CD14-positive monocyte (primary cell): ENCODE measurements around the gene TMED10. TPM values are rescaled to one million over a fixed set of nuclear protein-coding genes. Genes with fewer than 3 reads are reported as not detected.

Experiments used
- DNase-seq, 3 donors: peaks; one replicate each; pipeline ENCODE4 v3.0.0-alpha.2; 2011 to 2022
- H2AFZ ChIP-seq: 2 replicates; pipeline ENCODE4 v1.6.0; 2012; ENCODE audit warnings: mild to moderate bottlenecking, low read depth, low read length, inconsistent platforms; ENCODE audit not compliant: insufficient read depth, poor library complexity, severe bottlenecking
- H3K27ac ChIP-seq, 2 donors: 1 replicate in 1 of 2; 2 replicates in 1 of 2; pipeline ENCODE4 v1.5.1; 2012 to 2013; ENCODE audit warnings: low read length in 2 of 2, control low read depth in 1 of 2, inconsistent platforms in 1 of 2, low read depth in 1 of 2, mild to moderate bottlenecking in 1 of 2
- H3K27me3 ChIP-seq, 2 donors: one replicate each; pipeline versions ENCODE4 v1.6.0 to v1.6.1; 2011 to 2013; ENCODE audit warnings: low read length in 2 of 2; ENCODE audit not compliant: control insufficient read depth in 2 of 2, insufficient read depth in 2 of 2
- H3K36me3 ChIP-seq, 2 donors: replicated peaks in 1 of 2; 1 replicate in 1 of 2; 2 replicates in 1 of 2; pipeline versions ENCODE4 v1.5.1 to v1.6.1; 2012 to 2013; ENCODE audit warnings: low read length in 2 of 2, control low read depth in 1 of 2, inconsistent platforms in 1 of 2, mild to moderate bottlenecking in 1 of 2; ENCODE audit not compliant: insufficient read depth in 2 of 2, control insufficient read depth in 1 of 2
- H3K4me1 ChIP-seq, 2 donors: 1 replicate in 1 of 2; 2 replicates in 1 of 2; pipeline versions ENCODE4 v1.5.1 to v1.6.1; 2012 to 2013; ENCODE audit warnings: low read length in 2 of 2, control low read depth in 1 of 2, inconsistent platforms in 1 of 2, mild to moderate bottlenecking in 1 of 2, moderate library complexity in 1 of 2; ENCODE audit not compliant: insufficient read depth in 2 of 2, control insufficient read depth in 1 of 2
- H3K4me2 ChIP-seq: replicated peaks from 2 replicates; pipeline ENCODE3; 2012; ENCODE audit warnings: low read length, moderate library complexity, mild to moderate bottlenecking; ENCODE audit not compliant: poor library complexity, severe bottlenecking; ENCODE audit errors: extremely low read depth
- H3K4me3 ChIP-seq, 3 experiments: fragments of 200-600 bp in 1 of 3; sonication (generic) in 1 of 3; replicated peaks in 1 of 3; 1 replicate in 2 of 3; 2 replicates in 1 of 3; pipeline ENCODE4 v1.5.1; 2011 to 2013; ENCODE audit warnings: low read length in 3 of 3, mild to moderate bottlenecking in 3 of 3, control low read depth in 2 of 3, low read depth in 2 of 3, inconsistent platforms in 1 of 3, moderate library complexity in 1 of 3
- H3K79me2 ChIP-seq: 2 replicates; pipeline ENCODE4 v1.6.0; 2012; ENCODE audit warnings: mild to moderate bottlenecking, control low read depth, inconsistent platforms, low read length, moderate library complexity; ENCODE audit not compliant: insufficient read depth
- H3K9ac ChIP-seq: 2 replicates; pipeline ENCODE4 v1.6.0; 2017; ENCODE audit warnings: low read length, mild to moderate bottlenecking; ENCODE audit not compliant: insufficient read depth, poor library complexity, severe bottlenecking
- H3K9me3 ChIP-seq, 2 donors: replicated peaks in 1 of 2; 1 replicate in 1 of 2; 2 replicates in 1 of 2; pipeline versions ENCODE4 v1.5.1 to v1.6.1; 2012 to 2013; ENCODE audit warnings: low read length in 2 of 2, control low read depth in 1 of 2; ENCODE audit not compliant: control insufficient read depth in 1 of 2, insufficient read depth in 1 of 2
- H4K20me1 ChIP-seq: 2 replicates; pipeline ENCODE4 v1.6.0; 2012; ENCODE audit warnings: mild to moderate bottlenecking, low read length, control low read depth, moderate library complexity; ENCODE audit not compliant: insufficient read depth
- H3K27ac Mint-ChIP-seq, 7 donors: one replicate each; pipeline ENCODE4 v1.8.0; 2020; ENCODE audit warnings: mild to moderate bottlenecking in 7 of 7, mixed read lengths in 7 of 7, moderate library complexity in 6 of 7, inconsistent platforms in 2 of 7
- H3K27me3 Mint-ChIP-seq, 3 donors: one replicate each; pipeline ENCODE4 v1.8.0; 2021 to 2022; ENCODE audit warnings: low read depth in 3 of 3, mild to moderate bottlenecking in 3 of 3, mixed read lengths in 3 of 3, moderate library complexity in 3 of 3, inconsistent platforms in 1 of 3
- H3K36me3 Mint-ChIP-seq, 2 donors: one replicate each; pipeline ENCODE4 v1.8.0; 2020; ENCODE audit warnings: mixed read lengths in 2 of 2, inconsistent platforms in 1 of 2, mild to moderate bottlenecking in 1 of 2
- H3K4me1 Mint-ChIP-seq: one replicate; pipeline ENCODE4 v1.8.0; 2020; ENCODE audit warnings: mild to moderate bottlenecking, mixed read lengths
- H3K4me3 Mint-ChIP-seq, 2 donors: one replicate each; pipeline ENCODE4 v1.8.0; 2020; ENCODE audit warnings: mild to moderate bottlenecking in 2 of 2, mixed read lengths in 2 of 2, moderate library complexity in 1 of 2
- H3K9me3 Mint-ChIP-seq, 7 donors: one replicate each; pipeline ENCODE4 v1.8.0; 2020 to 2022; ENCODE audit warnings: mixed read lengths in 7 of 7, mild to moderate bottlenecking in 6 of 7, moderate library complexity in 6 of 7, inconsistent platforms in 2 of 7
- CTCF ChIP-seq: fragments of 200-600 bp; IDR thresholded peaks from one replicate; pipeline ENCODE4 v1.8.0; 2022; ENCODE audit warnings: antibody characterized with exemption, mild to moderate bottlenecking
- WGBS: methylation state at CpG from one replicate; pipeline ENCODE4 v1.1.5; 2013; ENCODE audit warnings: missing lambda C conversion rate; ENCODE audit not compliant: insufficient coverage; 5-methylcytosine and 5-hydroxymethylcytosine counted together
- intact Hi-C, 2 donors: fragments of 100-400 bp; cut with micrococcal nuclease; formaldehyde crosslinking; loops; one replicate each; pipeline versions ENCODE4 v1.15.0 to v1.15.1; 2023
- polyA plus RNA-seq, 3 donors: library from polyadenylated mRNA; depleted of rRNA in 1 of 3; unstranded in 2 of 3; stranded (reverse) in 1 of 3; fragments of 300-500 nt in 2 of 3; fragments of >200 nt in 1 of 3; fragmentation: Illumina TruSeq in 2 of 3; gene quantifications; 1 replicate in 2 of 3; 2 replicates in 1 of 3; pipeline ENCODE4 v1.2.3, GENCODE V29; 2012 to 2021

The TMED10 gene
- polyA plus RNA-seq, 3 donors = 98.5 to 243 (median 233) TPM

DNA sequence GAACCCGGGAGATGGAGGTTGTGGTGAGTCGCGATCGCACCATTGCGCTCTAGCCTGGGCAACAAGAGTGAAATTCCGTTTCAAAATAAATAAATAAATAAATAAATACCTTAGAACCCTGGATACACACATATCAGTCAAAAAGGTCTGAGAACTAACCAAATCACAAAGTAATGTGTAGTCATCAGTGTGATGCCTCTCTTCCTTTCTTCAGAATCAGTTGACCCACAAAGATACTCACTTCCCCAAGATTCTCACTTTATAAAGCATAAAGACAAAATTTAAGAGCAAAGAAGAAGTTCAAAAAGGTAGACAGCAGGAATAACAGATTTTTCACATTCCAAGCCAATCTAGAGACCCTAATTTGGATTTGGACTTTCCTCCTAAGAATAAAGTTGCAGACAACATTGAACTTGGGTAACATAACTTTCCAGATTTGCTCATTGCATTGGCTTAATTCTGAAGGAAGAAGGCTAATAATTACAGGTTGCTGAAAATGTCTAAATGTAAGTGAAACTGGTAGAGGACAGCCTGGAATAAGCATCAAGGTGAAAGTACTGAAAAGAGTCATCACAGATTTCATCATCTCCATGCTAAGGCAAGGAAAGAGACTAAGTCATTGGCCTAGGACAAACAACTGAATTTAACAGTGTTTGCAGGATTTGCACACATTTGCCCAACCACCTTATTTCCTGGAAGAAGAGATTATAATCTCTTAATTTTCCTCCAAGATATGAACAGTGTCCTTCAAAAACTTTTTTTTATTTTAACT lies 17.4 kb downstream of the TMED10 start:
- Histone ChIP-seq H3K9ac (no peak overlapping the region), H3K4me2 (no peak overlapping the region), H3K9me3 (no peaks in the 10 kb centered on the region), H3K4me1 (peaks cover 15 to 23% of the 10 kb centered on the region in 2 donors), H3K36me3 (peaks cover 4 to 13% of the 10 kb centered on the region in 2 donors), H3K4me3 (no peak overlapping the region), H4K20me1 (peaks cover 13% of the 10 kb centered on the region), H3K79me2 (peaks cover 99% of the 10 kb centered on the region), H3K27ac (peak overlapping the region in 1 of 2 donors; percentile 34), H3K27me3 (no peaks in the 10 kb centered on the region), H2AFZ (no peak overlapping the region)
- Mint-ChIP-seq H3K36me3 (peaks cover 12 to 30% of the 10 kb centered on the region in 2 donors), H3K27me3 (no peaks in the 10 kb centered on the region), H3K4me1 (peaks cover 37% of the 10 kb centered on the region), H3K4me3 (no peak overlapping the region), H3K9me3 (no peaks in the 10 kb centered on the region), H3K27ac (peak overlapping the region; percentile 9 to 83 (median 59))
- WGBS = no CpG with 5 or more reads among the region's 6 CpGs
- no peak for TF ChIP-seq CTCF
- peak in 2 of 3 donors; percentile 44 to 58 for DNase-seq
- intact Hi-C loops = no loop called here

DNA sequence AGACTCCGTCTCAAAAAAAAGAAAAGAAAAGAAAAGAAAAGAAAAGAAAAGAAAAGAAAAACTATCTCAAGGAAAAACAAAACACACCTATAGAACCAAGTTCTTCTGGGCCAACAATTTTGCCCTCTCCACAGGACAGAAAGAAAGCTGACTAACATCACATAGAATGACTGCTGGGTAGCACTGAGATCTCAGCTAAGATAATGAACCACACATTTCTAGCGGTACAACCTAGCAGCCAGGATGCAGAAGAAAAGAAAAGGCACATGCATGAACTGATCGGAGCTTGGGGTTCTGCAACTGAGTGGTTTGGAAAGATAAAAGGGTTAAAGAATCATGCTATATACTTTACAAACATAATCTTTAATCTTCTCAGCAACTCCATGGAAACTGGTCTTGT lies 19.5 kb downstream of the TMED10 start:
- peaks cover 43% of the 10 kb centered on the region for H3K4me1 Mint-ChIP-seq

More for the DNA sequence above, 19.5 kb downstream of the TMED10 start:
- H2AFZ ChIP-seq = no peak overlapping the region
- no peak overlapping the region for H3K4me3 ChIP-seq
- Mint-ChIP-seq H3K36me3 (peaks cover 14 to 25% of the 10 kb centered on the region in 2 donors), H3K27ac (peak overlapping the region in 4 of 7 donors; percentile 9 to 84 (median 40)), H3K27me3 (no peaks in the 10 kb centered on the region), H3K4me3 (no peak overlapping the region), H3K9me3 (no peaks in the 10 kb centered on the region)
- H3K4me1 ChIP-seq = peaks cover 15 to 32% of the 10 kb centered on the region in 2 donors
- intact Hi-C loops = no loop called here
- peaks cover under 1 to 11% of the 10 kb centered on the region in 2 donors for H3K36me3 ChIP-seq
- TF ChIP-seq CTCF = no peak
- no peaks in the 10 kb centered on the region for H3K27me3 ChIP-seq
- DNase-seq = no peak
- no peak overlapping the region for H3K9ac ChIP-seq
- no peak overlapping the region for H3K4me2 ChIP-seq
- peak overlapping the region in 1 of 2 donors; percentile 50 for H3K27ac ChIP-seq
- H3K79me2 ChIP-seq = peaks cover 99% of the 10 kb centered on the region
- WGBS = no CpG with 5 or more reads among the region's 3 CpGs
- no peaks in the 10 kb centered on the region for H3K9me3 ChIP-seq
- H4K20me1 ChIP-seq = peaks cover 13% of the 10 kb centered on the region
